Caco-2 (cell line): ENCODE data around the gene GAS7. TPM values are rescaled to one million over a fixed set of nuclear protein-coding genes. Genes with fewer than 3 reads are reported as not detected.

Experiments used
- BruUV-seq: library from RNA; stranded (reverse); fragments of 400-500 nt; replicated peaks from 2 replicates; lab custom pipeline; 2021; lab: Mats Ljungman, UMichigan
- CTCF ChIA-PET: fragments of 300-600 bp; sonication (Branson Sonifier 250); formaldehyde crosslinking; loops from one replicate; lab custom pipeline; 2022; ENCODE audit warnings: antibody characterized with exemption; lab: Charles Lee
- POLR2A ChIA-PET: fragments of 300-600 bp; sonication (Branson Sonifier 250); formaldehyde crosslinking; loops from one replicate; lab custom pipeline; 2022; ENCODE audit warnings: antibody characterized with exemption; lab: Charles Lee
- DNase-seq, 2 experiments: peaks; one replicate each; pipeline versions ENCODE4 v3.0.0 to v3.0.0-alpha.2; 2020 to 2022
- H3K27me3 ChIP-seq: replicated peaks from 2 replicates; pipeline ENCODE4 v1.6.0; 2011; ENCODE audit warnings: low read length; ENCODE audit not compliant: control insufficient read depth, insufficient read depth
- H3K36me3 ChIP-seq: 2 replicates; pipeline ENCODE4 v1.5.1; 2011; ENCODE audit warnings: low read length; ENCODE audit not compliant: control insufficient read depth, insufficient read depth
- H3K4me1 ChIP-seq: fragments of 250-450 bp; sonication (Bioruptor Pico); 2 replicates; pipeline ENCODE4 v1.5.1; 2020; ENCODE audit warnings: mild to moderate bottlenecking
- H3K4me3 ChIP-seq: 2 replicates; pipeline ENCODE4 v1.5.1; 2011; ENCODE audit warnings: low read depth, mild to moderate bottlenecking, control low read depth, low read length
- H3K9me3 ChIP-seq: fragments of 250-450 bp; sonication (Bioruptor Pico); 2 replicates; pipeline ENCODE4 v1.5.1; 2020; ENCODE audit warnings: mild to moderate bottlenecking, moderate library complexity
- H3K27ac Mint-ChIP-seq: one replicate; pipeline ENCODE4 v1.8.0; 2022; ENCODE audit warnings: mixed read lengths; ENCODE audit not compliant: unreplicated experiment
- H3K27me3 Mint-ChIP-seq: one replicate; pipeline ENCODE4 v1.8.0; 2022; ENCODE audit warnings: mixed read lengths; ENCODE audit not compliant: insufficient read depth, unreplicated experiment
- H3K36me3 Mint-ChIP-seq: one replicate; pipeline ENCODE4 v1.8.0; 2022; ENCODE audit warnings: mild to moderate bottlenecking, mixed read lengths; ENCODE audit not compliant: insufficient read depth, unreplicated experiment
- H3K4me1 Mint-ChIP-seq: one replicate; pipeline ENCODE4 v1.8.0; 2022; ENCODE audit warnings: low read depth, mixed read lengths; ENCODE audit not compliant: unreplicated experiment
- H3K4me3 Mint-ChIP-seq: one replicate; pipeline ENCODE4 v1.8.0; 2022; ENCODE audit warnings: mild to moderate bottlenecking, moderate library complexity, mixed read lengths; ENCODE audit not compliant: unreplicated experiment
- H3K9me3 Mint-ChIP-seq: one replicate; pipeline ENCODE4 v1.8.0; 2022; ENCODE audit warnings: mixed read lengths; ENCODE audit not compliant: unreplicated experiment
- CTCF ChIP-seq, 2 experiments: fragments of 200-600 bp in 1 of 2; IDR thresholded peaks; 1 replicate in 1 of 2; 2 replicates in 1 of 2; pipeline versions ENCODE4 v1.5.1 to v1.8.0; 2011 to 2022; ENCODE audit warnings: antibody characterized with exemption in 1 of 2, control low read depth in 1 of 2, inconsistent platforms in 1 of 2, low read depth in 1 of 2, low read length in 1 of 2, mild to moderate bottlenecking in 1 of 2, moderate library complexity in 1 of 2; ENCODE audit not compliant: insufficient read depth in 1 of 2, severe bottlenecking in 1 of 2, unreplicated experiment in 1 of 2
- intact Hi-C: fragments of 100-400 bp; cut with micrococcal nuclease; formaldehyde crosslinking; loops from one replicate; pipeline ENCODE4 v1.10.0; 2022; ENCODE audit not compliant: unreplicated experiment
- total RNA-seq: library from RNA; stranded (reverse); gene quantifications from 2 replicates; pipeline ENCODE4 v1.2.3, GENCODE V29; 2022

GAS7 gene
- total RNA-seq, 1 experiment from 2014 or later = 0.34 TPM

DNA sequence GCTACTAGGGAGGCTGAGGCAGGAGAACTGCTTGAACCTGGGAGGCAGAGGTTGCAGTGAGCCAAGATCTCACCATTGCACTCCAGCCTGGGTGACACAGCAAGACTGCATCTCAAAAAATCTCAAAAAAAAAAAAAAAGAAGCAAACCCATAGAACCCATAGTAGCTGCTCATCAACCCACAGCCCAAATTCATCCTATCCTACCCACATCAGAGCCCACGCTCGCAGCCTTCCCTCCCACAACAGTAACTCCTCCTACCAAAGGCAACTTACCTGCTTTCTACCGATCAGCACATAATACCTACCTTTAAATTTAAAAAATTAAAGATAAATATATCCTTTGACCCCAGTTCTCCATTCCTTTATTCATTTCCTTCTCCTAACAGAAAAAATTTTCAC, 94.7 kb downstream of the GAS7 start:
- no peak for DNase-seq
- POLR2A ChIA-PET = no interaction called here
- H3K9me3 ChIP-seq = no peaks in the 10 kb centered on the region
- no peak overlapping the region for H3K4me3 Mint-ChIP-seq
- no peak overlapping the region for H3K4me3 ChIP-seq
- H3K27me3 Mint-ChIP-seq = no peaks in the 10 kb centered on the region
- H3K9me3 Mint-ChIP-seq = no peaks in the 10 kb centered on the region
- H3K4me1 Mint-ChIP-seq = peaks cover 13% of the 10 kb centered on the region
- intact Hi-C loops = no loop called here
- CTCF ChIA-PET = no interaction called here
- H3K36me3 ChIP-seq = no peaks in the 10 kb centered on the region
- no peak for TF ChIP-seq CTCF (IDR thresholded peaks at IDR 0.05; ENCODE audit: insufficient read depth in 1 of 2, low read depth in 1 of 2, low read length in 1 of 2, severe bottlenecking in 1 of 2, unreplicated experiment in 1 of 2)
- no TSS peak for BruUV-seq
- H3K27me3 ChIP-seq = no peaks in the 10 kb centered on the region
- H3K36me3 Mint-ChIP-seq = peaks cover 5% of the 10 kb centered on the region
- no peak overlapping the region for H3K27ac Mint-ChIP-seq
- H3K4me1 ChIP-seq = no peaks in the 10 kb centered on the region

DNA sequence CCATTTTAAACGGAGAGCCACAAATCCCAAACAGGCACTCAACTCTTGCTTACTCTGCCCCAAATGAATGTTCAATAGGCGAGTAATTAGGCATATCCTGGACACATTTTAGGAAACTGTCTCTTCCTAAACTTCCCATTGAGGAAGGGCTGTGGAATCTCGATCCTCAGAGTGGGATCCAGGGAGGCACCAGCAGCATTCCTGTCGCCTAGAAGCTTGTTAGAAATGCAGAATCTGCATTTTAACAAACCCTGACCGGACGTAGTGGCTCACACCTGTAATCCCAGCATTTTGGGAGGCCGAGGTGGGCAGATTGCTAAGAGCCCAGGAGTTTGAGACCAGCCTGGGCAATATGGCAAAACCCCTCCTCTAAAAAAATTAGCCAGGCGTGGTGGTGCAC, 95.6 kb downstream of the GAS7 start:
- no peaks in the 10 kb centered on the region for H3K27me3 Mint-ChIP-seq
- no peaks in the 10 kb centered on the region for H3K27me3 ChIP-seq
- no peak overlapping the region for H3K4me3 Mint-ChIP-seq
- no peaks in the 10 kb centered on the region for H3K36me3 ChIP-seq
- H3K36me3 Mint-ChIP-seq = peaks cover 5% of the 10 kb centered on the region
- no peak overlapping the region for H3K27ac Mint-ChIP-seq
- H3K4me1 Mint-ChIP-seq = peaks cover 13% of the 10 kb centered on the region
- H3K4me1 ChIP-seq = no peaks in the 10 kb centered on the region
- no TSS peak for BruUV-seq
- no peaks in the 10 kb centered on the region for H3K9me3 Mint-ChIP-seq
- no peak for DNase-seq
- intact Hi-C loops = no loop called here
- H3K4me3 ChIP-seq = no peak overlapping the region
- CTCF ChIA-PET = no interaction called here
- H3K9me3 ChIP-seq = no peaks in the 10 kb centered on the region
- no peak for TF ChIP-seq CTCF (IDR thresholded peaks at IDR 0.05; ENCODE audit: insufficient read depth in 1 of 2, low read depth in 1 of 2, low read length in 1 of 2, severe bottlenecking in 1 of 2, unreplicated experiment in 1 of 2)
- POLR2A ChIA-PET = no interaction called here

DNA sequence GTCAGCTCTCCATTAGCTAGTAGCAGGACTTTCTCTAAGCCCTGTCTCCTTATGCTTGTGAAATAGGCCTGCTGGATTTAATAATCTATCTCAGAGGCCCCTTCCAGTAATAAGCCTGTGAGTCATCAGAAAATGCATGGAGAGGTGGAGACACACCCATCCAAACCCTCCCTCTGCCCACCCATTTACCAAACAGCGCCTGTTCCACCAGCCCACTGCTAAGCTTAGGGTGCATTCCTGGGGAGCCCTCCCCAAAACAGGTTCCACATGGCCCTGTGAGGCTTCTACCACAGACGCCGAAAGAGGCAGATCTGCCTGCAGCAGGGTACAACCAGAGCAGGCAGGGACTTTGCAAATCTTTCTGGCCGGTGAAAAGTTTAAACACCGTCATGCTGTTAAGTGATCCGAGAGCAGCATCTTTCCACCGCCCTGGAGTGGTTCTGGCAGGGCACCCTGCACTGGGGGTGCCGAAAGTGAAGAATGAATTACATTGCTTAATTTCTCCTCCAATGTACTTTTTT, 99.3 kb downstream of the GAS7 start:
- no TSS peak for BruUV-seq
- Histone ChIP-seq H3K4me3 (no peak overlapping the region), H3K36me3 (no peaks in the 10 kb centered on the region), H3K9me3 (no peaks in the 10 kb centered on the region), H3K27me3 (no peaks in the 10 kb centered on the region), H3K4me1 (no peaks in the 10 kb centered on the region)
- intact Hi-C loops = no loop called here
- H3K9me3 Mint-ChIP-seq = no peaks in the 10 kb centered on the region
- ChIA-PET CTCF (no interaction called here), POLR2A (no interaction called here)
- no peaks in the 10 kb centered on the region for H3K27me3 Mint-ChIP-seq
- H3K27ac Mint-ChIP-seq = no peak overlapping the region
- H3K36me3 Mint-ChIP-seq = no peaks in the 10 kb centered on the region
- H3K4me3 Mint-ChIP-seq = no peak overlapping the region
- no peak for TF ChIP-seq CTCF (IDR thresholded peaks at IDR 0.05; ENCODE audit: insufficient read depth in 1 of 2, low read depth in 1 of 2, low read length in 1 of 2, severe bottlenecking in 1 of 2, unreplicated experiment in 1 of 2)
- DNase-seq = no peak
- H3K4me1 Mint-ChIP-seq = no peaks in the 10 kb centered on the region
